ENCODE measurements around the gene EHD4. TPM values are rescaled to one million over a fixed set of nuclear protein-coding genes. Genes with fewer than 3 reads are reported as not detected.

The EHD4 gene
- total and polyA plus RNA-seq, 2 donors (not counting 3 experiments of a cell fraction or from before 2014, with no cell fraction given) = 96.7 to 128 TPM

GRCh38 chr15:41886741-41887140 lies 85.6 kb downstream of the EHD4 start:
- H3K27ac ChIP-seq (ENCODE audit: insufficient read depth, low read depth, low read length) = no peak overlapping the region
- BruUV-seq (replicated peaks) = no TSS peak
- H3K27me3 ChIP-seq (ENCODE audit: control insufficient read depth in 2 of 2, insufficient read depth in 2 of 2, low read length in 2 of 2) = no peaks in the 10 kb centered on the region
- H3K4me1 ChIP-seq (ENCODE audit: control insufficient read depth, extremely low read depth, insufficient read depth, low read length) = no peaks in the 10 kb centered on the region
- H3K36me3 ChIP-seq (ENCODE audit: control insufficient read depth in 2 of 2, extremely low read depth in 1 of 2, insufficient read depth in 2 of 2, low read length in 2 of 2) = peaks cover 5 to 28% of the 10 kb centered on the region in 2 experiments
- DNase-seq (ENCODE audit: low read depth, low spot score) (no peak), FAIRE-seq (no peak)
- H3K79me2 ChIP-seq (ENCODE audit: control insufficient read depth, insufficient read depth, low read length) = no peaks in the 10 kb centered on the region
- no peaks in the 10 kb centered on the region for H3K9me3 ChIP-seq (replicated peaks; ENCODE audit: control insufficient read depth, insufficient read depth, low read length)
- POLR2A ChIA-PET = no interaction called here
- dilution Hi-C loops (cut with MboI; ENCODE audit: extremely low pct_ligation_motif_present, low sequenced_read_pairs) = no loop called here
- CTCF ChIA-PET = interaction anchor here (1.0 to 2.8 kb wide), 3 partner anchors 18 to 114 kb away, joined by 3 to 9 read pairs (median 4); no protein-coding TSS in a partner anchor
- H3K4me2 ChIP-seq (ENCODE audit: insufficient read depth, low read length) = no peak overlapping the region
- H3K4me3 ChIP-seq (replicated peaks in 1 of 3; ENCODE audit: insufficient read depth in 1 of 3, low read depth in 1 of 3, low read length in 3 of 3) = no peak overlapping the region
- no peak for TF ChIP-seq POLR2A (IDR thresholded peaks at IDR 0.05; ENCODE audit: low read depth, low read length)
- no peak for TF ChIP-seq FOS (IDR thresholded peaks at IDR 0.05; ENCODE audit: borderline replicate concordance, insufficient read depth, low read length)
- TF ChIP-seq MYC (IDR thresholded peaks at IDR 0.05; ENCODE audit: low read depth, low read length) = no peak
- no peak for TF ChIP-seq CTCF (IDR thresholded peaks at IDR 0.05; ENCODE audit: extremely low read depth in 1 of 2, insufficient read depth in 1 of 2, low read depth in 1 of 2, low read length in 2 of 2)
- no peak for TF ChIP-seq POLR2AphosphoS5 (IDR thresholded peaks at IDR 0.05; ENCODE audit: insufficient read depth, low read depth, low read length)
- no peak for TF ChIP-seq MAX (IDR thresholded peaks at IDR 0.05; ENCODE audit: insufficient read depth, insufficient read length)
- no peak for TF ChIP-seq JUN (IDR thresholded peaks at IDR 0.05; ENCODE audit: borderline replicate concordance, insufficient read depth, insufficient read length, low read depth)
- no peak for TF ChIP-seq GATA2 (IDR thresholded peaks at IDR 0.05; ENCODE audit: insufficient read depth, insufficient read length, low read depth, low read length)
- TF ChIP-seq EZH2 (IDR thresholded peaks at IDR 0.05; ENCODE audit: borderline replicate concordance, low read depth, low read length, severe bottlenecking) = no peak
- no peaks in the 10 kb centered on the region for H4K20me1 ChIP-seq (replicated peaks; ENCODE audit: control insufficient read depth, extremely low read depth, insufficient read depth, low read length)
- H3K9ac ChIP-seq (replicated peaks; ENCODE audit: extremely low read depth, insufficient read depth, low read length) = no peak overlapping the region
- no peak overlapping the region for H2AFZ ChIP-seq (ENCODE audit: low read depth, low read length)
- intact Hi-C loops (cut with micrococcal nuclease) = no loop called here
- H3K9me1 ChIP-seq (replicated peaks; ENCODE audit: control insufficient read depth, extremely low read depth, insufficient read depth, low read length) = no peaks in the 10 kb centered on the region
